Heart left ventricle (tissue), 16 donors: ENCODE data around the gene PIP4K2A. TPM values are rescaled to one million over a fixed set of nuclear protein-coding genes. Genes with fewer than 3 reads are reported as not detected.

Experiments
- ATAC-seq, 4 donors: fragments of 200-7000 bp; cut with Tn5 transposase; one replicate each; pipeline ENCODE4 v1.9.1; 2020 to 2022; ENCODE audit warnings: moderate library complexity in 4 of 4, mild to moderate bottlenecking in 3 of 4, moderate number of reproducible peaks in 1 of 4
- DNase-seq, 5 donors: peaks; one replicate each; pipeline ENCODE4 v3.0.0-alpha.2; 2020
- H3K27ac ChIP-seq, 12 donors: fragments of 200-600 bp; sonication (generic) in 4 of 12; one replicate each; pipeline versions ENCODE4 v1.5.0 to v1.8.0; 2016 to 2022; ENCODE audit warnings: mild to moderate bottlenecking in 2 of 12
- H3K27me3 ChIP-seq, 9 donors: fragments of 200-600 bp; sonication (generic) in 2 of 9; one replicate each; pipeline versions ENCODE4 v1.5.1 to v1.8.0; 2016 to 2022; ENCODE audit warnings: mild to moderate bottlenecking in 3 of 9
- H3K36me3 ChIP-seq, 9 donors: fragments of 200-600 bp; sonication (generic) in 2 of 9; one replicate each; pipeline versions ENCODE4 v1.5.0 to v1.8.0; 2018 to 2022; ENCODE audit warnings: mild to moderate bottlenecking in 2 of 9
- H3K4me1 ChIP-seq, 12 donors: fragments of 200-600 bp; sonication (generic) in 4 of 12; one replicate each; pipeline versions ENCODE4 v1.5.0 to v1.8.0; 2016 to 2022; ENCODE audit warnings: mild to moderate bottlenecking in 3 of 12
- H3K4me3 ChIP-seq, 12 donors: fragments of 200-600 bp; sonication (generic) in 4 of 12; one replicate each; pipeline versions ENCODE4 v1.5.0 to v1.8.0; 2017 to 2022; ENCODE audit warnings: mild to moderate bottlenecking in 9 of 12, moderate library complexity in 4 of 12
- H3K9me3 ChIP-seq, 12 donors: fragments of 200-600 bp; sonication (generic) in 4 of 12; one replicate each; pipeline versions ENCODE4 v1.5.0 to v1.8.0; 2016 to 2022; ENCODE audit warnings: mild to moderate bottlenecking in 1 of 12
- POLR2A ChIP-seq, 2 donors: fragments of 450-650 bp; IDR thresholded peaks; one replicate each; pipeline ENCODE4 v1.6.1; 2017; ENCODE audit warnings: antibody characterized with exemption in 2 of 2, mild to moderate bottlenecking in 2 of 2, moderate library complexity in 2 of 2
- WGBS, 4 donors: extraction: QIAGEN DNeasy Blood & Tissue Kit in 2 of 4; methylation state at CpG; one replicate each; pipeline versions ENCODE4 v1.1.5 to v1.1.7; 2013 to 2018; 5-methylcytosine and 5-hydroxymethylcytosine counted together
- intact Hi-C, 10 donors: fragments of 100-400 bp; cut with DNase I; formaldehyde crosslinking; loops; one replicate each; pipeline versions ENCODE4 v1.11.1 to v1.14.2; 2022
- polyA plus RNA-seq, 2 donors: library from polyadenylated mRNA; stranded (reverse); fragments of 200-250 nt; gene quantifications; one replicate each; pipeline ENCODE4 v1.2.3, GENCODE V29; 2013
- total RNA-seq, 9 donors: library from RNA; depleted of rRNA in 2 of 9; stranded (reverse); fragments of >200 nt in 2 of 9; fragmentation: NEBNext Ultra II Directional in 3 of 9; extraction: Animal tissue kit (Norgen Biotek cat#: 25700) in 3 of 9; gene quantifications; one replicate each; pipeline versions ENCODE4 v1.1.0 to v1.2.4, GENCODE V29; 2016 to 2023
- TF ChIP-seq, protein P1 (sequence below), 12 donors: fragments of 200-600 bp; sonication (generic) in 4 of 12; IDR thresholded peaks; one replicate each; pipeline versions ENCODE4 v1.5.0 to v1.8.0; 2018 to 2022; ENCODE audit warnings: antibody characterized with exemption in 12 of 12, mild to moderate bottlenecking in 5 of 12
- donor health status: ischemic (EF 13 %, LVEDD 7.1; RV severe dilation, severe dysfunction).
- donor health status: healthy with polysubstance abuse.
- donor health status: DM: no; HTN: yes; CAD: no.
- donor health status: DM: no; HTN: no; CAD: no.
- donor health status: ischemic (EF 25% LVEDD 6.9; RV normal size, moderate dysfunction).
- donor health status: ischemic (EF 25% LVEDD 5.7; RV mildly dilated, moderate dysfunction).
- donor health status: healthy.
- donor health status: DM: yes; HTN: yes; CAD: no.
- donor health status: ischemic (EF 35%, LVEDD 5.7; RV mildly dilated, moderate dysfunction).
- donor health status: nonischemic (EF 11% LVEDD 7.7; RV severe dilation, severe dysfunction).
- donor health status: DM: yes; HTN: yes; CAD: no.
- donor health status: PGD.
- donor health status: ischemic (EF 29% LVEDD 5.4; RV normal size, mild dysfunction).
- donor health status: nonischemic (EF 23%, LVEDD 6.1; RV moderate dilation, normal function).

The PIP4K2A gene
- total and polyA plus RNA-seq, 11 donors, result 4.0 to 35.6 (median 12.5) TPM

DNA sequence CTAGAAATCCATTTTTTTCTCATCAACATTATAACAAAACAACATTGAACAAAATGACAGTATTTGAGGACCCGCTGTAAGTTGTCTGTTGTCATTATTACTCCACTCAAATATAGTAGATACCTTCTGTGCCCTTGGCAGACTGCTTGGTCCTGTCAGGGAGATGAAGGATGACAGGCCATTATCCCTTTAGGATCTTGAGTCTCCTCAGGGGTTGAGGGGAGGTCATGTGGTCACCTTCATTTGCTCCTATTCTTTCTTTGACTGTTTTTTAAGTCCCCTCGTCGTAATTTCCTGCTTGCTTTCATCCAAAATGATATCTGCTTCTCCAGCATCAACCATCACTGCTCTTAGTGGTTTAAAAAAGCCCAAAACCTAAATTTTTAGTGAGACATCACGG is 2.6 kb upstream of the PIP4K2A start:
- TF ChIP-seq, protein P1, sequence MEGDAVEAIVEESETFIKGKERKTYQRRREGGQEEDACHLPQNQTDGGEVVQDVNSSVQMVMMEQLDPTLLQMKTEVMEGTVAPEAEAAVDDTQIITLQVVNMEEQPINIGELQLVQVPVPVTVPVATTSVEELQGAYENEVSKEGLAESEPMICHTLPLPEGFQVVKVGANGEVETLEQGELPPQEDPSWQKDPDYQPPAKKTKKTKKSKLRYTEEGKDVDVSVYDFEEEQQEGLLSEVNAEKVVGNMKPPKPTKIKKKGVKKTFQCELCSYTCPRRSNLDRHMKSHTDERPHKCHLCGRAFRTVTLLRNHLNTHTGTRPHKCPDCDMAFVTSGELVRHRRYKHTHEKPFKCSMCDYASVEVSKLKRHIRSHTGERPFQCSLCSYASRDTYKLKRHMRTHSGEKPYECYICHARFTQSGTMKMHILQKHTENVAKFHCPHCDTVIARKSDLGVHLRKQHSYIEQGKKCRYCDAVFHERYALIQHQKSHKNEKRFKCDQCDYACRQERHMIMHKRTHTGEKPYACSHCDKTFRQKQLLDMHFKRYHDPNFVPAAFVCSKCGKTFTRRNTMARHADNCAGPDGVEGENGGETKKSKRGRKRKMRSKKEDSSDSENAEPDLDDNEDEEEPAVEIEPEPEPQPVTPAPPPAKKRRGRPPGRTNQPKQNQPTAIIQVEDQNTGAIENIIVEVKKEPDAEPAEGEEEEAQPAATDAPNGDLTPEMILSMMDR (IDR thresholded peaks at IDR 0.05), result no peak
- no peak for TF ChIP-seq POLR2A (IDR thresholded peaks at IDR 0.05)
- no peak for ATAC-seq
- 81 to 88% (median 86%) methylated on average over 4 of the region's 4 CpGs for WGBS, 4 donors
- H3K4me1 ChIP-seq, result peaks cover 0 to 13% (median 7%) of the 10 kb centered on the region in 12 donors
- H3K9me3 ChIP-seq, result no peaks in the 10 kb centered on the region
- H3K4me3 ChIP-seq, result no peak overlapping the region
- intact Hi-C loops, result loop anchor here in 7 of 10 donors (5.0 to 10.0 kb wide), 9 partner anchors 50 to 392 kb away; partner anchors contain the start of genes SPAG6 (in 2 of the 7) and BMI1 (in 1 of the 7)
- DNase-seq, result no peak
- no peak overlapping the region for H3K27ac ChIP-seq
- H3K27me3 ChIP-seq, result no peaks in the 10 kb centered on the region
- H3K36me3 ChIP-seq, result no peaks in the 10 kb centered on the region

DNA sequence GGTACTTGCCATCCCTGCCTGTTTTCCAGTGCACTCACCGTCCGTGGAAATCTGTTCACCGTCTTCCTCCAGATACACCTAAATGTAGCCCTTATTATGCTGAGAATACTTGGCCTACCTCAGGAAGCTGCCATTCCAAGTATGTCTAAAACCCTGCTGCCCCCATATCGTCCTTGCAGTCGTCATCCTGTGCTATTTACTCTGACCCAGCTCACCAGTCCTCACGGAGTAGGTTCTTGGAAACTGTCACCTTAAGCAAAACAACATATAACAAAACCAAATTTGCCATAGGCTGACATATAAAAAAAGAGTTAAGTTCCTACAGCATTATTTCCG is 880 bp upstream of the PIP4K2A start:
- H3K27me3 ChIP-seq, result no peaks in the 10 kb centered on the region
- no peak for DNase-seq
- peaks cover 0 to 29% (median 20%) of the 10 kb centered on the region in 12 donors for H3K4me1 ChIP-seq
- WGBS, 4 donors, result 84 to 88% (median 87%) methylated on average over 7 of the region's 7 CpGs
- no peaks in the 10 kb centered on the region for H3K36me3 ChIP-seq
- intact Hi-C loops, result loop anchor here in 7 of 10 donors (5.0 to 10.0 kb wide), 9 partner anchors 52 to 390 kb away; partner anchors contain the start of genes SPAG6 (in 2 of the 7) and BMI1 (in 1 of the 7)
- TF ChIP-seq, protein P1 (IDR thresholded peaks at IDR 0.05), result no peak
- TF ChIP-seq POLR2A (IDR thresholded peaks at IDR 0.05), result no peak
- H3K9me3 ChIP-seq, result no peaks in the 10 kb centered on the region
- peak overlapping the region in 7 of 12 donors; percentile 63 to 95 (median 81) for H3K4me3 ChIP-seq
- peak overlapping the region in 4 of 12 donors; percentile 83 to 91 (median 86) for H3K27ac ChIP-seq
- no peak for ATAC-seq

DNA sequence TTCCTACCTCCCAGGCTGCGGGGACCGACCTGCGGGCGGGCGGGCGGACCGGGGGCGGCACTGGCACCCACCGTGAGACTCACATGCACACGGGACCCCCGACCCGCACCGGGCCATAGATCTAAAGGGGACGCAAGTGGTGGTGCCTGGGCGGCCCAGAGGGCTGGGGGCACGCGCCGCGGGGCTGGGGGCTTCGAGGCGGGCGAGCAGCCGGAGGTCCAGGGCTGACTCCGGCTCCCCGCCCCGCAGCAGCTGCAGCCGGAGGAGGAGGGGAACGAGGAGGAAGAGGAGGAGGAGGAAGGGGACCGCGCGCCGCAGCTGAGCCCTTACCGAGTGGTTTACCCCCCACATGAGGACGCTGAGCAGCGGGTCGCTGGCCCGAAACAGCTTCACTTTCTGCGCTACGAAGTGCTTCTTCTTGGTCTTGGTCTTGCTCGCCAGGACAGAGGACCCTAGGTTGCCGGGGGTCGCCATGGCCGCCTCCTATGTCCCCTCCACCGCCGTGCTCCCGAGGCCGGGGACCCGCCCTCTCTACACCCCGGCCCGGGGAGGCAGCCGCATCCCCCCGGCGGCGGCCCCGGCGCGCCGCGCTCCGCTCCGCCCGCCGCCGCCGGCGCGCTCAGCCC is 412 bp downstream of the PIP4K2A start:
- Histone ChIP-seq H3K4me3 (peak overlapping the region; percentile 75 to 98 (median 95)), H3K27ac (peak overlapping the region; percentile 72 to 93 (median 81)), H3K9me3 (no peaks in the 10 kb centered on the region), H3K4me1 (peaks cover 0 to 38% (median 21%) of the 10 kb centered on the region in 12 donors), H3K27me3 (no peaks in the 10 kb centered on the region), H3K36me3 (no peaks in the 10 kb centered on the region)
- WGBS, 4 donors, result 0 to 2% (median 1%) methylated on average over 21 to 67 of the region's 67 CpGs
- ATAC-seq (peak; percentile 15 to 47 (median 38)), DNase-seq (peak; percentile 29 to 76 (median 38))
- TF ChIP-seq, protein P1 (IDR thresholded peaks at IDR 0.05), result no peak
- no peak for TF ChIP-seq POLR2A (IDR thresholded peaks at IDR 0.05)
- intact Hi-C loops, result loop anchor here in 8 of 10 donors (5.0 to 10.0 kb wide), 10 partner anchors 89 to 389 kb away; partner anchors contain the start of genes SPAG6 (in 2 of the 8) and BMI1 (in 1 of the 8)
